PC-3 (cell line): ENCODE measurements around the gene SMIM12.

Experiments
- EZH2 ChIP-seq: fragments of 300-600 bp; sonication (generic); IDR thresholded peaks from one replicate; pipeline ENCODE4 v1.6.1; 2017; ENCODE audit warnings: antibody characterized with exemption, mild to moderate bottlenecking, low read length; ENCODE audit not compliant: unreplicated experiment
- TF ChIP-seq, protein P1 (sequence below): fragments of 300-600 bp; sonication (generic); conservative IDR thresholded peaks from 2 replicates; pipeline ENCODE4 v1.5.1; 2017; ENCODE audit warnings: antibody characterized with exemption, low read depth, mild to moderate bottlenecking, low read length

DNA sequence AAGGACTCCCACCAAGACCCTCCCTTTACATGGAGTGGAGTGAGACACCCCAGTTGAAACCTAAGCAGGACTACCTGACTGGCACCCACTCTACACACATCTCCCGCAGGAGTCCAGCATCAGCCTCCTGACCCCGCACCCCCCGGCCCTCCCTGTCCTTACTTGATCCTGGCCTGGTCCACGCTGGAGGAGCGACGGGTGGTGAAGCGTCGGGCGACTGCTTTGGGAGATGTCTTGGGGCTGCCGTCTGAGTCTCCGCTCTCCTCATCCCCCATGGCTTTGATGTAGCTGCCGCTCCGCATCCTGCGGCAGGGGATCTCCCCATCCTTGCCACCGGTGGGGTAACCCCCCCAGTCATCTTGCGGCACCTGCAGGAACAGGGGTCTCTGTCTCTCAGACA, 40.4 kb upstream of the SMIM12 start:
- TF ChIP-seq, protein P1, sequence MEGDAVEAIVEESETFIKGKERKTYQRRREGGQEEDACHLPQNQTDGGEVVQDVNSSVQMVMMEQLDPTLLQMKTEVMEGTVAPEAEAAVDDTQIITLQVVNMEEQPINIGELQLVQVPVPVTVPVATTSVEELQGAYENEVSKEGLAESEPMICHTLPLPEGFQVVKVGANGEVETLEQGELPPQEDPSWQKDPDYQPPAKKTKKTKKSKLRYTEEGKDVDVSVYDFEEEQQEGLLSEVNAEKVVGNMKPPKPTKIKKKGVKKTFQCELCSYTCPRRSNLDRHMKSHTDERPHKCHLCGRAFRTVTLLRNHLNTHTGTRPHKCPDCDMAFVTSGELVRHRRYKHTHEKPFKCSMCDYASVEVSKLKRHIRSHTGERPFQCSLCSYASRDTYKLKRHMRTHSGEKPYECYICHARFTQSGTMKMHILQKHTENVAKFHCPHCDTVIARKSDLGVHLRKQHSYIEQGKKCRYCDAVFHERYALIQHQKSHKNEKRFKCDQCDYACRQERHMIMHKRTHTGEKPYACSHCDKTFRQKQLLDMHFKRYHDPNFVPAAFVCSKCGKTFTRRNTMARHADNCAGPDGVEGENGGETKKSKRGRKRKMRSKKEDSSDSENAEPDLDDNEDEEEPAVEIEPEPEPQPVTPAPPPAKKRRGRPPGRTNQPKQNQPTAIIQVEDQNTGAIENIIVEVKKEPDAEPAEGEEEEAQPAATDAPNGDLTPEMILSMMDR: no peak
- no peak for TF ChIP-seq EZH2
